ENCODE data around the gene XBP1.

GRCh38 chr22:28829358-28830181, 29.2 kb upstream of the XBP1 start:
- TF ChIP-seq, protein P1, sequence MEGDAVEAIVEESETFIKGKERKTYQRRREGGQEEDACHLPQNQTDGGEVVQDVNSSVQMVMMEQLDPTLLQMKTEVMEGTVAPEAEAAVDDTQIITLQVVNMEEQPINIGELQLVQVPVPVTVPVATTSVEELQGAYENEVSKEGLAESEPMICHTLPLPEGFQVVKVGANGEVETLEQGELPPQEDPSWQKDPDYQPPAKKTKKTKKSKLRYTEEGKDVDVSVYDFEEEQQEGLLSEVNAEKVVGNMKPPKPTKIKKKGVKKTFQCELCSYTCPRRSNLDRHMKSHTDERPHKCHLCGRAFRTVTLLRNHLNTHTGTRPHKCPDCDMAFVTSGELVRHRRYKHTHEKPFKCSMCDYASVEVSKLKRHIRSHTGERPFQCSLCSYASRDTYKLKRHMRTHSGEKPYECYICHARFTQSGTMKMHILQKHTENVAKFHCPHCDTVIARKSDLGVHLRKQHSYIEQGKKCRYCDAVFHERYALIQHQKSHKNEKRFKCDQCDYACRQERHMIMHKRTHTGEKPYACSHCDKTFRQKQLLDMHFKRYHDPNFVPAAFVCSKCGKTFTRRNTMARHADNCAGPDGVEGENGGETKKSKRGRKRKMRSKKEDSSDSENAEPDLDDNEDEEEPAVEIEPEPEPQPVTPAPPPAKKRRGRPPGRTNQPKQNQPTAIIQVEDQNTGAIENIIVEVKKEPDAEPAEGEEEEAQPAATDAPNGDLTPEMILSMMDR (IDR thresholded peaks at IDR 0.05; ENCODE audit: low read depth, low read length, missing input control) = peak; percentile 98
- TF ChIP-seq MAX (IDR thresholded peaks at IDR 0.05) (peak; percentile 21), TAF1 (conservative IDR thresholded peaks at IDR 0.05) (no peak), ATF3 (IDR thresholded peaks at IDR 0.05) (no peak), RAD21 (IDR thresholded peaks at IDR 0.05) (peak; percentile 98 to 100)
